DOHH2 (cell line): ENCODE measurements around the gene LRRC4.

Source experiments
- EZH2phosphoT487 ChIP-seq: fragments of 200-600 bp; sonication (generic); IDR thresholded peaks from 2 replicates; pipeline ENCODE4 v1.6.1; 2017; ENCODE audit warnings: borderline replicate concordance, mild to moderate bottlenecking, antibody characterized with exemption, low read length, moderate library complexity, mixed read lengths
- TF ChIP-seq, protein P1 (sequence below): fragments of 200-600 bp; sonication (generic); IDR thresholded peaks from one replicate; pipeline ENCODE4 v1.5.1; 2014; ENCODE audit warnings: antibody characterized with exemption, mild to moderate bottlenecking, low read depth, low read length; ENCODE audit not compliant: poor library complexity, severe bottlenecking

DNA sequence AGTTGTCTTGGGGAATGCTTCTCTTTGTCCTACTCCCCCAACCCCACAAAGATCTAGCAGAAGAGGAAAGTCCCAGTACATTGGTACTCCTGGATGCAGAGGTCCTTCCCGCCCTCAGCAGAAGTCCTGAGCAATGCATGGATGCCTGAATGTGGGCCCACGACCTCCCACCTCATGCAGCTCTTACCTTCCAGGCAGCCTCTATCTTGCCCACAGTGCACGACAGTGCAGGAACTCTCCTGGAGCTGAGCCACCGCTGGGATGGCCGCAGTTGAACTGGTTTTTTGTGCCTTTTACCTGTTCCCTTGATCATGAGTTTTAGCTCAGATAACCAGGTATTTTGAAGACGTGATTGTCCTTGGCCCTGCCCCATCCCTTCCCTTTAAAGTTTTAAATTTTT, 37.9 kb downstream of the LRRC4 start:
- TF ChIP-seq, protein P1, sequence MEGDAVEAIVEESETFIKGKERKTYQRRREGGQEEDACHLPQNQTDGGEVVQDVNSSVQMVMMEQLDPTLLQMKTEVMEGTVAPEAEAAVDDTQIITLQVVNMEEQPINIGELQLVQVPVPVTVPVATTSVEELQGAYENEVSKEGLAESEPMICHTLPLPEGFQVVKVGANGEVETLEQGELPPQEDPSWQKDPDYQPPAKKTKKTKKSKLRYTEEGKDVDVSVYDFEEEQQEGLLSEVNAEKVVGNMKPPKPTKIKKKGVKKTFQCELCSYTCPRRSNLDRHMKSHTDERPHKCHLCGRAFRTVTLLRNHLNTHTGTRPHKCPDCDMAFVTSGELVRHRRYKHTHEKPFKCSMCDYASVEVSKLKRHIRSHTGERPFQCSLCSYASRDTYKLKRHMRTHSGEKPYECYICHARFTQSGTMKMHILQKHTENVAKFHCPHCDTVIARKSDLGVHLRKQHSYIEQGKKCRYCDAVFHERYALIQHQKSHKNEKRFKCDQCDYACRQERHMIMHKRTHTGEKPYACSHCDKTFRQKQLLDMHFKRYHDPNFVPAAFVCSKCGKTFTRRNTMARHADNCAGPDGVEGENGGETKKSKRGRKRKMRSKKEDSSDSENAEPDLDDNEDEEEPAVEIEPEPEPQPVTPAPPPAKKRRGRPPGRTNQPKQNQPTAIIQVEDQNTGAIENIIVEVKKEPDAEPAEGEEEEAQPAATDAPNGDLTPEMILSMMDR, result no peak
- no peak for TF ChIP-seq EZH2phosphoT487
